DND-41 (cell line): ENCODE data around the gene CNTN6.

Experiments used
- ATAC-seq: fragments of 200-7000 bp; cut with Tn5 transposase; 3 replicates; pipeline ENCODE4 v1.9.1; 2021; ENCODE audit warnings: low read depth; ENCODE audit not compliant: insufficient read depth
- DNase-seq: peaks from one replicate; pipeline ENCODE4 v3.0.0-alpha.2; 2020
- H2AFZ ChIP-seq: 2 replicates; pipeline ENCODE4 v1.6.0; 2012; ENCODE audit warnings: low read depth, low read length
- H3K27ac ChIP-seq: 2 replicates; pipeline ENCODE4 v1.5.1; 2012; ENCODE audit warnings: low read length, inconsistent platforms
- H3K27me3 ChIP-seq: fragments of 200-600 bp; sonication (generic); 2 replicates; pipeline ENCODE4 v1.6.0; 2012; ENCODE audit warnings: low read length, mild to moderate bottlenecking, inconsistent platforms; ENCODE audit not compliant: insufficient read depth, poor library complexity
- H3K36me3 ChIP-seq: 2 replicates; pipeline ENCODE4 v1.5.1; 2012; ENCODE audit warnings: low read length, inconsistent platforms; ENCODE audit not compliant: insufficient read depth
- H3K4me1 ChIP-seq: 2 replicates; pipeline ENCODE4 v1.5.1; 2012; ENCODE audit warnings: mild to moderate bottlenecking, low read length; ENCODE audit not compliant: insufficient read depth
- H3K4me2 ChIP-seq: 2 replicates; pipeline ENCODE4 v1.6.0; 2012; ENCODE audit warnings: mild to moderate bottlenecking, moderate library complexity, low read length, inconsistent platforms; ENCODE audit not compliant: insufficient read depth
- H3K4me3 ChIP-seq, 2 experiments: fragments of 200-600 bp in 1 of 2; shearing (Covaris generic) in 1 of 2; 2 replicates each; pipeline ENCODE4 v1.5.1; 2012 to 2016; ENCODE audit warnings: inconsistent platforms in 2 of 2, low read length in 2 of 2, mild to moderate bottlenecking in 2 of 2, low read depth in 1 of 2, moderate library complexity in 1 of 2
- H3K79me2 ChIP-seq: 2 replicates; pipeline ENCODE4 v1.6.0; 2012; ENCODE audit warnings: low read length, inconsistent platforms; ENCODE audit not compliant: insufficient read depth
- H3K9ac ChIP-seq: 2 replicates; pipeline ENCODE4 v1.6.0; 2012; ENCODE audit warnings: low read depth, mild to moderate bottlenecking, inconsistent platforms, low read length, moderate library complexity
- H3K9me3 ChIP-seq: 2 replicates; pipeline ENCODE4 v1.5.1; 2012; ENCODE audit warnings: low read length, moderate library complexity, mild to moderate bottlenecking, inconsistent platforms; ENCODE audit not compliant: insufficient read depth, severe bottlenecking
- H4K20me1 ChIP-seq: 2 replicates; pipeline ENCODE4 v1.6.0; 2012; ENCODE audit warnings: low read length; ENCODE audit not compliant: insufficient read depth
- CTCF ChIP-seq: IDR thresholded peaks from 2 replicates; pipeline ENCODE4 v1.5.1; 2012; ENCODE audit warnings: borderline replicate concordance, low read length, moderate library complexity, mild to moderate bottlenecking; ENCODE audit not compliant: poor library complexity, severe bottlenecking; ENCODE audit errors: extremely low read depth
- EZH2 ChIP-seq: IDR thresholded peaks from 3 replicates; pipeline ENCODE4 v1.6.1; 2012; ENCODE audit warnings: borderline replicate concordance, low read depth, mild to moderate bottlenecking, moderate library complexity, low read length, inconsistent platforms; ENCODE audit not compliant: severe bottlenecking

The CNTN6 gene

GRCh38 chr3:1442271-1442670 lies 349.4 kb downstream of the CNTN6 start:
- Histone ChIP-seq H3K9me3 (peaks cover 2% of the 10 kb centered on the region), H3K36me3 (no peaks in the 10 kb centered on the region), H3K79me2 (no peaks in the 10 kb centered on the region), H4K20me1 (no peaks in the 10 kb centered on the region), H3K27me3 (no peaks in the 10 kb centered on the region), H3K27ac (no peak overlapping the region), H3K4me2 (no peak overlapping the region), H3K4me1 (no peaks in the 10 kb centered on the region), H3K9ac (no peak overlapping the region), H2AFZ (no peak overlapping the region), H3K4me3 (no peak overlapping the region)
- ATAC-seq, result no peak
- DNase-seq, result no peak
- TF ChIP-seq EZH2 (no peak), CTCF (no peak)

- Histone ChIP-seq H3K4me1 (no peaks in the 10 kb centered on the region), H3K36me3 (no peaks in the 10 kb centered on the region), H3K4me2 (no peak overlapping the region), H4K20me1 (no peaks in the 10 kb centered on the region), H3K9ac (no peak overlapping the region), H3K9me3 (no peaks in the 10 kb centered on the region), H3K27ac (no peak overlapping the region), H3K79me2 (no peaks in the 10 kb centered on the region), H3K4me3 (no peak overlapping the region), H2AFZ (no peak overlapping the region), H3K27me3 (no peaks in the 10 kb centered on the region)
- DNase-seq (no peak), ATAC-seq (no peak)
- no peak for TF ChIP-seq EZH2
- TF ChIP-seq CTCF, result no peak
Observed at GRCh38 chr3:1444195-1444594, 351.4 kb downstream of the CNTN6 start.

GRCh38 chr3:1446531-1446930 lies 353.7 kb downstream of the CNTN6 start:
- H3K9me3 ChIP-seq, result no peaks in the 10 kb centered on the region
- no peak overlapping the region for H2AFZ ChIP-seq
- ATAC-seq (no peak), DNase-seq (no peak)
- no peaks in the 10 kb centered on the region for H4K20me1 ChIP-seq
- H3K27ac ChIP-seq, result no peak overlapping the region
- no peaks in the 10 kb centered on the region for H3K36me3 ChIP-seq
- H3K4me3 ChIP-seq, result no peak overlapping the region
- H3K79me2 ChIP-seq, result no peaks in the 10 kb centered on the region
- H3K9ac ChIP-seq, result no peak overlapping the region
- H3K27me3 ChIP-seq, result no peaks in the 10 kb centered on the region
- TF ChIP-seq EZH2 (no peak), CTCF (no peak)
- no peaks in the 10 kb centered on the region for H3K4me1 ChIP-seq
- H3K4me2 ChIP-seq, result no peak overlapping the region

- TF ChIP-seq EZH2 (no peak), CTCF (no peak)
- Histone ChIP-seq H4K20me1 (no peaks in the 10 kb centered on the region), H3K27me3 (no peaks in the 10 kb centered on the region), H3K79me2 (no peaks in the 10 kb centered on the region), H3K4me3 (no peak overlapping the region), H3K9ac (no peak overlapping the region), H3K36me3 (no peaks in the 10 kb centered on the region), H2AFZ (no peak overlapping the region), H3K4me1 (no peaks in the 10 kb centered on the region), H3K4me2 (no peak overlapping the region), H3K9me3 (no peaks in the 10 kb centered on the region), H3K27ac (no peak overlapping the region)
- DNase-seq (no peak), ATAC-seq (no peak)
Observed at GRCh38 chr3:1447452-1447851, 354.6 kb downstream of the CNTN6 start.
